ENCODE results near the gene PODXL2.
"Not testable (repeated sequence)": the region's sequence is repeated elsewhere in the genome, so short reads cannot be mapped to it uniquely, and the experiment has no call there.

GRCh38 chr3:127682175-127682554 is 53.2 kb downstream of the PODXL2 start:
- TF ChIP-seq CTCF (IDR thresholded peaks at IDR 0.05; ENCODE audit: low read depth, low read length); POLR2A (IDR thresholded peaks at IDR 0.05; ENCODE audit: extremely low read depth, insufficient read length); MYC (IDR thresholded peaks at IDR 0.05; ENCODE audit: low read depth, low read length): not testable (repeated sequence)
